Retinal pigment epithelial cell (primary cell): Measurements from ENCODE around the gene CX3CR1.

Experiments
- DNase-seq: peaks from one replicate; pipeline ENCODE4 v3.0.0-alpha.2; 2010; ENCODE audit warnings: low read depth
- H3K4me3 ChIP-seq: 2 replicates; pipeline ENCODE4 v1.5.1; 2011; ENCODE audit warnings: mild to moderate bottlenecking, low read length, control low read depth, moderate library complexity
- TF ChIP-seq, protein P1 (sequence below): conservative IDR thresholded peaks from 2 replicates; pipeline ENCODE4 v1.5.1; 2011; ENCODE audit warnings: low read depth, low read length, control low read depth, inconsistent platforms

The CX3CR1 gene

DNA sequence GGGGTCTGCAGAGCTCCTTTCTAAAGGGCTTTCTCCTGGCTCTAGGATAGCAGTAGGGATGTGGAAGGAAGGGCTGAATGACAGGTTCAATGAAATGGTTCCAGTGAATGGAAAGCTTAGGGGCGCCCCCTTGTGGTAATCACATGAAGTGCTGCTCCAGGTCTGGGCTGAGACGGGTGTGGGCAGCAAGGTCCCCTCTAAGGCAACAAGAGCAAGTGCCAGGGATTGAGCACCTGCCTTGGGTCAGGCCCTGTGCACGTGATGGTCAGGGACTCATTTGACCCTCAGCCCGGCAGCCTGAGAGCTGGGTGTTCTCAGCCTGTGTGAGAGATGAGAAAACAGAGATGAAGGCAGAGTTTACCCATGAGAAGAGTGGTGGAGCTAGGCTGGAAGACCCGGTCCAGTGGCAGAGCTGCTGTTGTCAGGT, 12.1 kb upstream of the CX3CR1 start:
- TF ChIP-seq, protein P1, sequence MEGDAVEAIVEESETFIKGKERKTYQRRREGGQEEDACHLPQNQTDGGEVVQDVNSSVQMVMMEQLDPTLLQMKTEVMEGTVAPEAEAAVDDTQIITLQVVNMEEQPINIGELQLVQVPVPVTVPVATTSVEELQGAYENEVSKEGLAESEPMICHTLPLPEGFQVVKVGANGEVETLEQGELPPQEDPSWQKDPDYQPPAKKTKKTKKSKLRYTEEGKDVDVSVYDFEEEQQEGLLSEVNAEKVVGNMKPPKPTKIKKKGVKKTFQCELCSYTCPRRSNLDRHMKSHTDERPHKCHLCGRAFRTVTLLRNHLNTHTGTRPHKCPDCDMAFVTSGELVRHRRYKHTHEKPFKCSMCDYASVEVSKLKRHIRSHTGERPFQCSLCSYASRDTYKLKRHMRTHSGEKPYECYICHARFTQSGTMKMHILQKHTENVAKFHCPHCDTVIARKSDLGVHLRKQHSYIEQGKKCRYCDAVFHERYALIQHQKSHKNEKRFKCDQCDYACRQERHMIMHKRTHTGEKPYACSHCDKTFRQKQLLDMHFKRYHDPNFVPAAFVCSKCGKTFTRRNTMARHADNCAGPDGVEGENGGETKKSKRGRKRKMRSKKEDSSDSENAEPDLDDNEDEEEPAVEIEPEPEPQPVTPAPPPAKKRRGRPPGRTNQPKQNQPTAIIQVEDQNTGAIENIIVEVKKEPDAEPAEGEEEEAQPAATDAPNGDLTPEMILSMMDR: peak; percentile 92
- DNase-seq: peak; percentile 2
- no peak overlapping the region for H3K4me3 ChIP-seq

DNA sequence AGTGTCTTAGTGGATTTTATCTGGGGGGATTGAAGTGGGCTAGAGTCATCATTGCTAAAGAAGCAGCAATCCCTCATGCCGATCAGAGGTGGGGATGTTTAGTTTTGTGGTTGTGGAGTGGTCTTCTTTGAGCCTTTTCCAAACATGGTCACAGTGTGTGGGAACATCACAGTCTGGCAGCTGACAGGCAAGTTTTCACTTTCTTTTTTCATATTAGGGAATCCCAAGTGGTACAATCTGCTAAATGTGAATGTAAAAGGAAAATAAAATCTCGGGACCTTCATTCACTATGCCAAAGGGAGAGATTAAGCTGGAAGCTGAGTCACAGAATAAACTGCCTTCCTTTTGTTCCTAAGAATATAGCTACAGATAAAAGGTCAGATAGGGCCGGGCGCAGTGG, 10.4 kb upstream of the CX3CR1 start:
- DNase-seq: no peak
- H3K4me3 ChIP-seq: no peak overlapping the region
- TF ChIP-seq, protein P1: no peak

DNA sequence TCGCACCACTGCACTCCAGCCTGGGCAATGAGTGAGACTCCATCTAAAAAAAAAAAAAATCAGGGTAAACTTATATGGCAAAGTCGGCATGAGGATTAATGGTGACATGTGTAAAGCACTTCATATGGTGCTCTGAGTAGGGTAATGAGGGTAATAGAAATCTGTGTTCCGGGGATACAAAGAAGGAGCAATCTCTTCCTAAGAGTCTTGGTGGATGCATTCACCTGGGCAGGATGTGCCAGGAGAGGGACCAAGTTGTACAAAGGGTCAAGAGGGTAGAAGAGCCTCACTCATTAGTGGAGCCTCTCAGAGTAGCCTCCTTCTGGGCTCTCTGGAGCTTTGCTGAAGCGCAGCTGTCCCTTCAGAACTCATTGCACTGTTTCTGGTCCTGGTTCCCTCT, 9.3 kb upstream of the CX3CR1 start:
- TF ChIP-seq, protein P1: no peak
- H3K4me3 ChIP-seq: no peak overlapping the region
- DNase-seq: no peak

DNA sequence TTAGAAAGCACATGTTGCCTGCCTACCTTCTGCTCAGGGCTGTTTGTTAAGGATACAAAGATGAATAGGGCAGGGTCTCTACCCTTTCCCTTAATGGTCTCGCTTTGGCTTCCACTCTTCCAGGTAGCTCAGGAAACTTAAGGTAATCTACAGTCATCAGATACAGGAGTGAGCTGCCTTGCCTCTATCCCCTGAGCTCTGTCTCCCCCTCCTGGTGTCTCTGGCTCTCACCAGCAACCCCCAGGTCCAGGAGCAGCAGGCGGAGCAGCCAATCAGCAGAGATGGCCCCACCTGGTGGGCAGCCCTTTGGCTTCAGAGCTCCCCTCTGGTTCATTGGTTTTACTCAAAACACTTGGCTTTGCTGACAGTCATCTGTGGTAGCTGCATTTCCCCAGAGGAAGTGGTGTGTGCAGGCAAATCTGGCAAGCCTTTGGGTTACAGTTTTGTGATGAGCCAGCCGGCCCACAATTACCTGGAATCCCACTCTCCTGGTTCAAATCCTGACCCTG, 8.5 kb upstream of the CX3CR1 start:
- no peak overlapping the region for H3K4me3 ChIP-seq

DNA sequence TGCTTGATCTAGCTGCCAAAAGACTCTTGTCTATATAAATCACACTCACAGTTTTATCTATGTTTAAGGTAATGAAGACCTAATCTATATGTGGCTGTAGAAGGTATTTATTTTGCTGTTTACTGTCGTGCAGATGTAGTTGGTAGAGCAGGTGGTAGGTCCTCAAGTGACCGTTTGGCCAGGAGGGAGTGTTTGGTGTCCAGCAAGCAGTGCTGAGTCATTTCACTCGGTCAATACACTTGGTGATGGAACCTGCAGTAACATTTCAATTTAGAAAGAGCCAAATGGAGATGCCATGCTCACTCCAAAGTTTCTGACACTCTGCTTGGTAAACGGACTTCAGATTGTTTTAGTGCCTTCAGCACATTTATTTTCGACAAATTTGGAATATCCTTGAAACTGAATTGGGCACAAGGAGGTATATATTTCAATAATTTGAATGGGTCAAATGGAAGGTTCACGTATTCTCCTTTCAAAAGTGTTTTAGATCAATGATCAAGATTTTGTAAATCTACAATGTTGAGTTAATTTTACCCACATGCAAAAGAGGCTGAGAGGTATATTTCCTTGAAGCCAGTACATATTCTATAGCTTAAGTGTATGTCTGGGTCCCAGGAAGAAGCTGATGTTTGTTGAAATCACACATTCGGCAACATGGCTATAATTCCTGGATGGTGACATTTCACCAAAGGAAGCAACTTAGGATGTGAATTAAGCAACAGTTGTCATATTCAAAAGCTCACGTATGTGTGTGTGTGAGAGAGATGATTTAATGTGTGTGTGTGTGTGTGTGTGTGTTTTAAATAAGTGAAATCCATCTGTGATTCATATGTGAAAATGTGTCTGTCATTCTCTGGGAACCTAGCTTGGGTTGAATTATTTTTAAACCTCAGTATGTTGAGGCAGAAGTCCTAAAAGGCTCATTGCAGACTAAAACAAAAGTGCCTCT, 7.7 kb upstream of the CX3CR1 start:
- TF ChIP-seq, protein P1: no peak
- no peak overlapping the region for H3K4me3 ChIP-seq
- no peak for DNase-seq

More for the DNA sequence above, 8.5 kb upstream of the CX3CR1 start:
- peak; percentile 61 for DNase-seq
- TF ChIP-seq, protein P1: peak; percentile 98

DNA sequence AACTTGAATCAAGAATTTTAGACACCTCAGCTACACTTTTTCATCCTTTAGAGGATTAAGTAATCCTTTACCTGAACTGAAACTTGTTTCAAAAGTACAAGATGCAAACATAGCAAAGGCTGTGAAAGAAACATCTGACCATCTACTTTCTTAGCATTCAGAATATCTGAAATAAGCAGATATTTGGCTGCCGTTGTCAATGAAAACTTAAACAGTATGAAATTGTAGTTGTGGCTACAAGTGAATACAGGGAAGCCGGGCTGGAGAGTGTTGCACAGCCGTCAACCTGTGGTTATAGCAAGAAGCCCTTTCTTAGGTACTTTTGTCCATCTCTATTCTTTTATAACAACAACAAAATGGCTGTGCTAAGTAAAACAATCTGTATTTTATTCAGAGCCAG, 6.9 kb upstream of the CX3CR1 start:
- TF ChIP-seq, protein P1: no peak
- no peak overlapping the region for H3K4me3 ChIP-seq
- DNase-seq: no peak

DNA sequence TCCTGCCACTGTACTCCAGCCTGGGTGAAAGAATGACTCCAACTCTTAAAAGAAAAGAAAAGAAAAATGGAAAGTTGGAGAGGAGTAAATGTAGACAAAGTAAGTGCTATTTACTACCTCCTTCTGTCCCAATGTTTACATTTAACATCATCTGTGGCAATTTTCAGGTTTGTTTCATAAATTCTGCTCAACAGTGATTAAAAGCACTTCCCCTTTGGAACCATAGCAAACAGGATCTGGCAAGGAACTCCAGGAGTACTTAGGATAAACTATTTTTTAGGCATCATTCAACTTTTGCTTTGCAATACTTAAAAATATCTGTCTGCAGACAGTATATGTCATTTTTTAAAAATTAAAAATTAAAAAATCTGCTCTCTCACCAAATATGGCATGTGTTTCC, 5.5 kb upstream of the CX3CR1 start:
- TF ChIP-seq, protein P1: no peak
- DNase-seq: no peak
- H3K4me3 ChIP-seq: no peak overlapping the region
